Fibroblast of peridontal ligament (primary cell): ENCODE measurements around the gene GDI1.

Source experiments
- DNase-seq: peaks from one replicate; pipeline ENCODE4 v3.0.0-alpha.2; 2010; ENCODE audit errors: extremely low read depth

Gene GDI1

GRCh38 chrX:154462396-154462795 lies 25.4 kb downstream of the GDI1 start:
- DNase-seq: no peak

- DNase-seq: no peak
These were observed 26.8 kb downstream of the GDI1 start for GRCh38 chrX:154463611-154464220.

DNA sequence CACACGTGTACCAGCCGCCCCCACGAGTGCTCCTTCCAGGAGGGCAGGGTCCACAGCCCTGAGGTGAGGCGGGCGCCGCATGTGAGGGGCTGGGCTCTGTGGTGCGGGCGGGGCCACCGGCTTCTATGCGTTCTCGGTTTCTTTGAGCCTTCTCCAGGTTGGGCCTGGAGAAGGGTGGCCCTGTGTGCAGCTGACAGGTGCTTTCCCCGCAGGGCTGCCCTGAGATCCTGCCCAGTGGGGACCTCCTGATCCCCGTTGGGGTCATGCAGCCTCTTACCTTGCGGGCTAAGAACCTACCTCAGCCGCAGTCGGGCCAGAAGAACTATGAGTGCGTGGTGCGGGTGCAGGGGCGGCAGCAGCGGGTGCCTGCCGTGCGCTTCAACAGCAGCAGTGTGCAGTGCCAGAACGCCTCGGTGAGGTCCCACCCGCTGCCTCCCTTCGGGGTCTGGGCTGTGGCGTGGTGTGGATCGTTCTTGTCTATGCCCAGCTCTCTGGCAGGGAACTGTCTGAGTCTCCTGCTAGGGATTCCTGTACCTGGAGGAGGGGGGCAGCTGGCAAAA lies 27.9 kb downstream of the GDI1 start:
- DNase-seq: no peak

DNA sequence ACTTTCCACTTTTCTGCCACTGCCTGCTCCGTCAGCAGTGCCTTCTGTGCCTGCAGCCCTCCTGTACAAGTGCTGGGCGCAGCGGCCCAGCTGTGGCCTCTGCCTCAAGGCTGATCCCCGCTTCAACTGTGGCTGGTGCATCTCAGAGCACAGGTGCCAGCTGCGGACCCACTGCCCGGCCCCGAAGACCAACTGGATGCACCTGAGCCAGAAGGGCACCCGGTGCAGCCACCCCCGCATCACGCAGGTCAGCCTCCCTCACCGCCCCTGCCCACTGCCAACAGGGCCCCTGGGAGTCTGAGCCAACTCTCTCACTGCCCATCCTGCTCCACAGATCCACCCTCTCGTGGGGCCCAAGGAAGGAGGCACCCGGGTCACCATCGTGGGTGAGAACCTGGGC lies 28.6 kb downstream of the GDI1 start:
- DNase-seq: no peak

- DNase-seq: no peak
These were observed 29.1 kb downstream of the GDI1 start for GRCh38 chrX:154466036-154466435.

DNA sequence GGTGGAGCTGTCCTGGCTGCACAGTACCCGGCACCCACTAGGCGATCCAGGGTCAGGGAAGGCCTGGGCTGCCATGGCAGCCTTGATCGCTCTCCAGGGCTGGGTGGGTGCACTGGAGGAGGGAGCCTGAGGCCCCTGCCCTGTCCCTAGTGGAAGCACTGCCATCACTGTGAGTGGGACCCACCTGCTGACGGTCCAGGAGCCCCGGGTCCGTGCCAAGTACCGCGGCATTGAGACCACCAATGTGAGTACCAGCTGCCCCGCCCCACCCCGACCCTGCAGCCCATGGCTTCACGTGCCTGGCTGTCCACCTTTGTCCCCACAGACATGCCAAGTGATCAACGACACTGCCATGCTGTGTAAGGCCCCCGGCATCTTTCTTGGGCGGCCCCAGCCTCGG lies 30.0 kb downstream of the GDI1 start:
- DNase-seq: no peak

GRCh38 chrX:154467556-154467955 lies 30.6 kb downstream of the GDI1 start:
- DNase-seq: no peak

DNA sequence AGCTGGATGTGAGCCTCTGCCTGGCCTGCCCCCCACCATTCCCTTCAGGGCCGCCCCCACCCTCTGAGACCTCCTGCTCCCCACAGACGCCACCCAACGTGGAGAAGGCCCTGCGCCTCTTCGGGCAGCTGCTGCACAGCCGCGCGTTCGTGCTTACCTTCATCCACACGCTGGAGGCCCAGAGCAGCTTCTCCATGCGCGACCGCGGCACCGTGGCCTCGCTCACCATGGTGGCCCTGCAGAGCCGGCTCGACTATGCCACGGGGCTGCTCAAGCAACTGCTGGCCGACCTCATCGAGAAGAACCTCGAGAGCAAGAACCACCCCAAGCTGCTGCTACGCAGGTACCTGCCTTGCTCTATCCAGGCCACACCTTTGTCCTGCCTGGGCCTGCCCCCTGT lies 31.3 kb downstream of the GDI1 start:
- DNase-seq: no peak

DNA sequence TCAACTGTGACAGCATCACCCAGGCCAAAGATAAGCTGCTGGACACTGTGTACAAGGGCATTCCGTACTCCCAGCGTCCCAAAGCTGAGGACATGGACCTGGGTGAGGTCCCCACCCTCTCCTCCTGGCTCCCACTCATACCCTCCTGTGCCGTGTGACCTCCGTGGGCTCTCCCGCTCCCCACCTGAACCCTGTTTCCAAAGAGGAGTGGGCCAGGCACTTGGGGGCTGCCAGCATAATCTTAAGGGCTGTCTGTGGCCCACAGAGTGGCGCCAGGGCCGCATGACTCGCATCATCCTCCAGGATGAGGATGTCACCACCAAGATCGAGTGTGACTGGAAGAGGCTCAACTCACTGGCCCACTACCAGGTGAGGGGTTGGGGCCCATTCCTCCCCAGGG lies 32.2 kb downstream of the GDI1 start:
- DNase-seq: no peak

- no peak for DNase-seq
These were observed 32.9 kb downstream of the GDI1 start for GRCh38 chrX:154469880-154470279.

DNA sequence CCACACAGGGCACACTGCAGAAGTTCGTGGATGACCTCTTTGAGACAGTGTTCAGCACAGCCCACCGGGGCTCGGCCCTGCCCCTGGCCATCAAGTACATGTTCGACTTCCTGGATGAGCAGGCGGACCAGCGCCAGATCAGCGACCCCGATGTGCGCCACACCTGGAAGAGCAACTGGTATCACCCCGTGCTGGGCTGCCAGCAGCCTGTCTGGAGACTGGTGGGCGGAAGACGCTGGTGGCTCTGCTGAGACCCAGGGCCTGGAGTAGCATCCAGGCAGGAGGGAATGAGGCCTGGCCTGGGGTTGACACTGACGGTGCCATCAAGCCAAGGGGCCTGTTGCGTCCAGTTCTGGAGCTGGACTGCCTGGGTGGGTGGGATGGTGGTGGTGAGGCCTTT lies 33.5 kb downstream of the GDI1 start:
- DNase-seq: no peak

DNA sequence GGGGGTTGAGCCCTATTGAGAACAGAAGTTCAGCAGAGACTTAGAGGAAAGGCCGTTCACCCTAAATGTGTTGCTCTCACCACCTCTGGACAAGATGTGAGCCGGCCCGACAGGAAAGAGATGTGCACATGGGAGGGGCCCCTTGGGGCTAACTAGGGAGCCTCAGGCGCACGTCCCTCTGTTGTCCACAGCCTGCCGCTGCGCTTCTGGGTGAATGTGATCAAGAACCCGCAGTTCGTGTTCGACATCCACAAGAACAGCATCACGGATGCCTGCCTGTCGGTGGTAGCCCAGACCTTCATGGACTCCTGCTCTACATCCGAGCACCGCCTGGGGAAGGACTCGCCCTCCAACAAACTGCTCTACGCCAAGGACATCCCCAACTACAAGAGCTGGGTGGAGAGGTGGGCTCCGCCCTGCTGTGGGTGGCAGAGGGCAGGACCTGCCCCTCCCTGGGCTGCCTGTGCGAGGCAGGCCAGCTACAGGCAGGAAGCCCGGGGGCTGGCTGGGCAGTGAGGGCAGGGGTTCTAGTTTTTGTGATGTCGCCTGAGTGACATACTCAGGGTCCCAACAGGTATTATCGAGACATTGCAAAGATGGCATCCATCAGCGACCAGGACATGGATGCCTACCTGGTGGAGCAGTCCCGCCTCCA lies 34.1 kb downstream of the GDI1 start:
- no peak for DNase-seq

DNA sequence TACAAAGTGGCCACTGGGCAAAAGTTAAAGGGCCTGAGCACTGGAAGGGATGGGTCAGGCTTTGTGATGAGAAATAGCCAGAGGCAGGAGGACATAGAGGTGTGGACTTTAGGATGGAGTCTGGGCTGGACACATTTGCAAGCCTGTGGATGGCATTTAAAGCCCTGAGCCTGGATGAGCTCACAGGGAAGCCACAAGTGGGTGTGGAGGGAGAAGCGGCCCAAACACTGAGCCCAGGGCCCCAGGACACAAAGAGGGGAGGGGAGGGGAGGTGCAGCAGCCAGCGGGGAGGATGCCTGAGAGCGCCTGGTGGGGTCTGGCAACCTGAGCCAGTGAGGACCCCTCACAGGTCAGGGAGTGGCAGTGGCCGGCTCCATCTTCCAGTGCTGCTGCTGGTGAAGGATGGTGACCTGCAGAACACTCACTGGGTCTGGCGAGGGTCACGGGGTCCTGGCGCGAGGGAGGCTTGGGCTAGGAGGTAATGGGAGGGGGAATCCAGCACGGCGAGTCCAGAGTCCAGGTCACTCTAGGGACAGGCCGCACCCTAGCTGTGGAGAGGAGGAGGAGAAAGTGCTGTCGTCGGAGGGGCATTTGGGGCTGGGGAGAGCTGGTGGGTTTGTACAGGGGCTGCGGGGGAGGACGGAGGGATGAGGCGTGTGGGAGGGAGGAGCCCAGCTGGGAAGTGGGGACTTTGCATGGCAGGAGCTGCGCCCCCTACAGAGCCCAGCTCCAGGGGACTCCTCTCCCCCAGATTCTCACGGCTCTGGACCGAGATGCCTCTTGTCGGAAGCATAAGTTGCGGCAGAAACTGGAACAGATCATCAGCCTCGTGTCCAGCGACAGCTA lies 35.1 kb downstream of the GDI1 start:
- no peak for DNase-seq

- no peak for DNase-seq
These were observed 36.0 kb downstream of the GDI1 start for GRCh38 chrX:154472685-154473632.

- no peak for DNase-seq
These were observed 36.7 kb downstream of the GDI1 start for GRCh38 chrX:154473683-154474082.

DNA sequence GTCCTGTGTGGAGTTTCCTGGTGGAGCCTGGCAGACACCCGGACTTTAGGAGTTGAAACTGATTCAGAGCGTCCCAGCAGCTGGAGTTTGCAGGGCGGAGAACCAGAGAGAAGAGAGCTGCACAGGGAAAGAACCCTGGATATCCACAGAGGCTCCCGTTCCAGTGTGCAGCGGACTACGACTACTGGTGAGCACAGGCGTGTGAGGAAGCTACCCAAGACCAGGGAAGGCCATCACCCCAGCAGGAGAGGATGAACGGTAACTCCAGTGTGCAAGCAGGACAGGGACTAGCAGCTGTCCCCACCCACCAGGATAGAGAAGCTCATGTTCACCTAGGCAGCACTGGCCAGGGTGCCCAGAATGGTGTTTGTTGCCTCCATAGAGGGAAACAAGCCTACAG lies 39.9 kb downstream of the GDI1 start:
- no peak for DNase-seq

GRCh38 chrX:154477891-154478477 lies 41.0 kb downstream of the GDI1 start:
- DNase-seq: no peak

- peak; percentile 78 for DNase-seq
These were observed 42.0 kb downstream of the GDI1 start, which contains the start of gene LAGE3 for GRCh38 chrX:154478728-154479622. Gene LAGE3, minus strand, starts transcription at chrX:154479281. Its CDS starts 366 bp downstream, at chrX:154478915.

GRCh38 chrX:154481195-154481594 lies 44.2 kb downstream of the GDI1 start:
- no peak for DNase-seq
